H9 (cell line): ENCODE measurements around the gene OXA1L. TPM values are rescaled to one million over a fixed set of nuclear protein-coding genes. Genes with fewer than 3 reads are reported as not detected.
A peak's percentile ranks its signal among the peaks of the same experiment; 100 is the strongest.

Experiments used
- DNase-seq: peaks from one replicate; pipeline ENCODE4 v3.0.0-alpha.2; 2017
- H2AFZ ChIP-seq: one replicate; pipeline ENCODE4 v1.6.1; 2013; ENCODE audit warnings: mild to moderate bottlenecking, low read length, control low read depth, moderate library complexity
- H2AK5ac ChIP-seq: 2 replicates; pipeline ENCODE4 v1.6.1; 2013; ENCODE audit warnings: low read length, control low read depth, mixed read lengths; ENCODE audit not compliant: insufficient read length
- H2BK120ac ChIP-seq: one replicate; pipeline ENCODE4 v1.6.1; 2013; ENCODE audit warnings: low read depth, mild to moderate bottlenecking, low read length, control low read depth, inconsistent platforms; ENCODE audit not compliant: poor library complexity, severe bottlenecking
- H2BK12ac ChIP-seq: 2 replicates; pipeline ENCODE4 v1.6.1; 2013; ENCODE audit warnings: low read length, control low read depth, mixed read lengths, low read depth; ENCODE audit not compliant: insufficient read length
- H2BK15ac ChIP-seq: 2 replicates; pipeline ENCODE4 v1.6.1; 2013; ENCODE audit warnings: low read depth, low read length, control low read depth
- H2BK20ac ChIP-seq: one replicate; pipeline ENCODE4 v1.6.1; 2013; ENCODE audit warnings: low read depth, mild to moderate bottlenecking, low read length, control low read depth, inconsistent platforms; ENCODE audit not compliant: poor library complexity, severe bottlenecking
- H2BK5ac ChIP-seq: 2 replicates; pipeline ENCODE4 v1.6.1; 2013; ENCODE audit warnings: low read length, control low read depth, mixed read lengths; ENCODE audit not compliant: insufficient read length
- H3K14ac ChIP-seq: 2 replicates; pipeline ENCODE4 v1.6.1; 2013; ENCODE audit warnings: low read length, control low read depth; ENCODE audit not compliant: insufficient read depth
- H3K18ac ChIP-seq: 2 replicates; pipeline ENCODE4 v1.6.1; 2013; ENCODE audit warnings: low read depth, mild to moderate bottlenecking, mixed read lengths, low read length, control low read depth; ENCODE audit not compliant: insufficient read length
- H3K23ac ChIP-seq: 2 replicates; pipeline ENCODE4 v1.6.1; 2013; ENCODE audit warnings: low read length, control low read depth, mixed read lengths, low read depth; ENCODE audit not compliant: insufficient read length
- H3K23me2 ChIP-seq: 2 replicates; pipeline ENCODE4 v1.6.1; 2013; ENCODE audit warnings: low read depth, mild to moderate bottlenecking, mixed read lengths, low read length, control low read depth; ENCODE audit not compliant: insufficient read length, poor library complexity, severe bottlenecking
- H3K27ac ChIP-seq: 2 replicates; pipeline ENCODE4 v1.5.1; 2013; ENCODE audit warnings: low read length, control low read depth, mixed read lengths, low read depth; ENCODE audit not compliant: insufficient read length
- H3K27me3 ChIP-seq: 2 replicates; pipeline ENCODE4 v1.6.1; 2013; ENCODE audit warnings: low read length, control low read depth, inconsistent platforms; ENCODE audit not compliant: insufficient read depth
- H3K4ac ChIP-seq: 2 replicates; pipeline ENCODE4 v1.6.1; 2013; ENCODE audit warnings: low read depth, mild to moderate bottlenecking, control low read depth, inconsistent platforms, low read length, moderate library complexity
- H3K4me1 ChIP-seq: 2 replicates; pipeline ENCODE4 v1.6.1; 2013; ENCODE audit warnings: low read length, control low read depth, inconsistent platforms; ENCODE audit not compliant: insufficient read depth
- H3K4me2 ChIP-seq: 2 replicates; pipeline ENCODE4 v1.6.1; 2013; ENCODE audit warnings: low read length, control low read depth, mixed read lengths; ENCODE audit not compliant: insufficient read length, insufficient read depth
- H3K56ac ChIP-seq: 2 replicates; pipeline ENCODE4 v1.6.1; 2013; ENCODE audit warnings: low read depth, mild to moderate bottlenecking, mixed read lengths, low read length, control low read depth; ENCODE audit not compliant: insufficient read length
- H3K79me1 ChIP-seq: 2 replicates; pipeline ENCODE4 v1.6.1; 2013; ENCODE audit warnings: low read depth, mild to moderate bottlenecking, moderate library complexity, low read length, control low read depth, inconsistent platforms; ENCODE audit not compliant: insufficient read depth, poor library complexity, severe bottlenecking
- H3K79me2 ChIP-seq: 2 replicates; pipeline ENCODE4 v1.6.1; 2013; ENCODE audit warnings: low read length, control low read depth, inconsistent platforms; ENCODE audit not compliant: insufficient read depth
- H3K9ac ChIP-seq: 2 replicates; pipeline ENCODE4 v1.6.1; 2013; ENCODE audit warnings: low read length, control low read depth, mixed read lengths; ENCODE audit not compliant: insufficient read length; ENCODE audit errors: extremely low read depth
- H3K9me3 ChIP-seq: one replicate; pipeline ENCODE4 v1.6.1; 2013; ENCODE audit warnings: low read depth, low read length, inconsistent platforms; ENCODE audit not compliant: control insufficient read depth
- H3T11ph ChIP-seq: one replicate; pipeline ENCODE4 v1.6.1; 2013; ENCODE audit warnings: mild to moderate bottlenecking, low read length, control low read depth, inconsistent platforms
- H4K20me1 ChIP-seq: one replicate; pipeline ENCODE4 v1.6.1; 2013; ENCODE audit not compliant: control insufficient read depth, insufficient read length, insufficient read depth
- H4K5ac ChIP-seq: 2 replicates; pipeline ENCODE4 v1.6.1; 2013; ENCODE audit warnings: low read depth, mild to moderate bottlenecking, mixed read lengths, low read length, control low read depth; ENCODE audit not compliant: insufficient read length
- H4K8ac ChIP-seq: replicated peaks from 2 replicates; pipeline ENCODE4 v1.6.1; 2013; ENCODE audit warnings: low read length, control low read depth, mixed read lengths, low read depth; ENCODE audit not compliant: insufficient read length
- H4K91ac ChIP-seq: 2 replicates; pipeline ENCODE4 v1.6.1; 2013; ENCODE audit warnings: low read depth, mild to moderate bottlenecking, moderate library complexity, mixed read lengths, low read length, control low read depth; ENCODE audit not compliant: insufficient read length
- H3K27ac Mint-ChIP-seq, 3 experiments: 2 replicates in 2 of 3; 3 replicates in 1 of 3; pipeline ENCODE4 v1.8.0; 2020 to 2021; ENCODE audit warnings: mixed read lengths in 3 of 3, mild to moderate bottlenecking in 1 of 3, moderate library complexity in 1 of 3
- H3K27me3 Mint-ChIP-seq: 2 replicates; pipeline ENCODE4 v1.8.0; 2021; ENCODE audit warnings: low read depth, mild to moderate bottlenecking, moderate library complexity, mixed read lengths
- H3K36me3 Mint-ChIP-seq, 3 experiments: 2 replicates in 2 of 3; 3 replicates in 1 of 3; pipeline ENCODE4 v1.8.0; 2020 to 2021; ENCODE audit warnings: low read depth in 3 of 3, mixed read lengths in 3 of 3; ENCODE audit not compliant: insufficient read depth in 1 of 3
- H3K4me1 Mint-ChIP-seq, 2 experiments: 2 replicates each; pipeline ENCODE4 v1.8.0; 2020; ENCODE audit warnings: mixed read lengths in 2 of 2
- H3K4me3 Mint-ChIP-seq, 2 experiments: 2 replicates in 1 of 2; 3 replicates in 1 of 2; pipeline ENCODE4 v1.8.0; 2020 to 2021; ENCODE audit warnings: mild to moderate bottlenecking in 2 of 2, mixed read lengths in 2 of 2, moderate library complexity in 1 of 2
- H3K9me3 Mint-ChIP-seq, 2 experiments: 2 replicates in 1 of 2; 3 replicates in 1 of 2; pipeline ENCODE4 v1.8.0; 2020; ENCODE audit warnings: mild to moderate bottlenecking in 2 of 2, mixed read lengths in 2 of 2, moderate library complexity in 1 of 2
- CTCF ChIP-seq: fragments of 200-600 bp; sonication (generic); conservative IDR thresholded peaks from 3 replicates; pipeline ENCODE4 v1.8.0; 2021; ENCODE audit warnings: antibody characterized with exemption, mild to moderate bottlenecking
- WGBS: extraction: QIAGEN DNeasy Blood & Tissue Kit; methylation state at CpG from one replicate; pipeline ENCODE4 v1.1.7; 2013; ENCODE audit warnings: missing lambda C conversion rate, low lambda C conversion rate, mixed read lengths; ENCODE audit not compliant: insufficient read length; ENCODE audit errors: extremely low coverage; 5-methylcytosine and 5-hydroxymethylcytosine counted together
- total RNA-seq: library from RNA; stranded (reverse); gene quantifications from 2 replicates; pipeline ENCODE4 v1.2.1, GENCODE V29; 2021

The OXA1L gene
- total RNA-seq, 1 experiment from 2014 or later: 128 TPM

DNA sequence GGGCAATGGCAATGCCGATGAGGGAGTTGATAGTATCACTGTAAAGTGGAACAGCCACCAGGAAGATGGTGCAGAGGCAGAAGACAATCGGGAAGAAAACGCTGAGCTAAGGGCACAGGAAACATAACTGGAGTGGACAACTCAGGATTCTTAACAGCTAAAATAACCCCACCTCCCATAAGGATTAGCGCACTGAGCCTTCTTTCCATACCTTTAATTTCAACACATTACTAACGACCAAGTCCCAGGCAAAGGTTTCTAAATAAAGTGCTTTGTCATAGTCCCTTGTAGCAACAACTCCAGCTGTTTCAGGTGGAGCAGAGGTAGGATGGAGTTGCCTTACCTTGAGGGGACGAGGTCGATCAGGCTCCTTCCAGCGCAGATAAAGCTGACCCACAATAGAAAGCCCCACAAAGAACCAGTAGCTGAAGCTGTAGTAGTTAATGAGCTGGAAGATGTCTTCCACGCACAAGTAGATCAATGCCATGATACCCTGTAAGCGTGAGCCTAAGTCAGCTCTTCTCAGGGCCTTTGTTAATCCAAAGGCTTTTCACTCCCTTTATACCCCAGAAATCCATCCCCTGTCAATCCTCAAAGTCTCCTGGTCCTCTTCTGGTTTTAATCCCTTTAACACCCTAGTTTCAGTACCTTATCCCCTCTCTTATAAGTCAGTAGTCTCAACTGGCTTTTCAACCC, 7.7 kb downstream of the OXA1L start:
- Mint-ChIP-seq H3K27me3 (no peaks in the 10 kb centered on the region), H3K4me1 (no peaks in the 10 kb centered on the region), H3K9me3 (no peaks in the 10 kb centered on the region), H3K4me3 (no peak overlapping the region), H3K27ac (peak overlapping the region in 2 of 3 experiments; percentile 23 to 59; a peak in 4 of 7 replicates), H3K36me3 (peaks cover 28 to 42% (median 29%) of the 10 kb centered on the region in 3 experiments)
- no peaks in the 10 kb centered on the region for H3K9me3 ChIP-seq
- H3K14ac ChIP-seq: no peak overlapping the region
- no peak overlapping the region for H3K18ac ChIP-seq
- H4K91ac ChIP-seq: no peak overlapping the region
- no peaks in the 10 kb centered on the region for H3K79me1 ChIP-seq
- H3K79me2 ChIP-seq: no peaks in the 10 kb centered on the region
- H3T11ph ChIP-seq: no peak overlapping the region
- no peak overlapping the region for H3K4ac ChIP-seq
- no CpG with 5 or more reads among the region's 10 CpGs for WGBS
- H3K27ac ChIP-seq: no peak overlapping the region
- no peak overlapping the region for H2BK120ac ChIP-seq
- no peak overlapping the region for H2AFZ ChIP-seq
- H2BK15ac ChIP-seq: no peak overlapping the region
- H3K4me2 ChIP-seq: no peak overlapping the region
- no peak overlapping the region for H3K56ac ChIP-seq
- H2AK5ac ChIP-seq: no peak overlapping the region
- H2BK5ac ChIP-seq: no peak overlapping the region
- no peak for TF ChIP-seq CTCF
- no peaks in the 10 kb centered on the region for H4K20me1 ChIP-seq
- no peak for DNase-seq
- no peak overlapping the region for H3K23ac ChIP-seq
- no peak overlapping the region for H2BK12ac ChIP-seq
- no peak overlapping the region for H2BK20ac ChIP-seq
- H3K9ac ChIP-seq: no peak overlapping the region
- H4K5ac ChIP-seq: no peak overlapping the region
- H3K4me1 ChIP-seq: no peaks in the 10 kb centered on the region
- no peaks in the 10 kb centered on the region for H3K27me3 ChIP-seq
- H3K23me2 ChIP-seq: no peaks in the 10 kb centered on the region
- no peak overlapping the region for H4K8ac ChIP-seq
